Activated CD8-positive, alpha-beta memory T cell treated with anti-CD3 and anti-CD28 coated beads for 4 hours (primary cell): ENCODE data around the gene LRFN4.
A peak's percentile ranks its signal among the peaks of the same experiment; 100 is the strongest.
"Not testable (repeated sequence)": the region's sequence is repeated elsewhere in the genome, so short reads cannot be mapped to it uniquely, and the experiment has no call there.

ENCODE experiments used
- DNase-seq, 2 donors: peaks; one replicate each; pipeline ENCODE4 v3.0.0-alpha.2; 2020; ENCODE audit warnings: low read depth in 2 of 2

LRFN4 gene

GRCh38 chr11:66856496-66857233 is at the start of gene LRFN4:
Gene LRFN4 (plus strand): TSS chr11:66857064. CDS start chr11:66857745, 681 bp downstream.
- peak in 1 of 2 donors; percentile 54 for DNase-seq

DNA sequence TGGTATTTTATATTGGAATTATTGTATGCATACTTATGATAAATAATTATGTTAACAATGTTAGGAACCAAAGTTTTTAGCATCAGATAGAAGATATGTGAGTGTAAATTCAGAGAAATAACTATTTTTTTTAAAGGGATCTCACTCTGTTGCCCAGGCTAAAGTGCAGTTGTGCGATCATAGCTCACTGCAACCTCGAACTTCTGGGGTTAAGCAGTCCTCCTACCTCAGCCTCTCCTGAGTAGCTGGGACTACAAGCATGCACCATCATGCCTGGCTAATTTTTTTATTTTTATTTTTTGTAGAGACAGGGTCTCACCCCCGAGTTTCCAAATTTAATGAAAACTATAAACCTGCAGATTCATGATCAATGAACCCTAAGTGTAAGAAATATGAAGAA is 47.3 kb upstream of the LRFN4 start:
- no peak for DNase-seq

DNA sequence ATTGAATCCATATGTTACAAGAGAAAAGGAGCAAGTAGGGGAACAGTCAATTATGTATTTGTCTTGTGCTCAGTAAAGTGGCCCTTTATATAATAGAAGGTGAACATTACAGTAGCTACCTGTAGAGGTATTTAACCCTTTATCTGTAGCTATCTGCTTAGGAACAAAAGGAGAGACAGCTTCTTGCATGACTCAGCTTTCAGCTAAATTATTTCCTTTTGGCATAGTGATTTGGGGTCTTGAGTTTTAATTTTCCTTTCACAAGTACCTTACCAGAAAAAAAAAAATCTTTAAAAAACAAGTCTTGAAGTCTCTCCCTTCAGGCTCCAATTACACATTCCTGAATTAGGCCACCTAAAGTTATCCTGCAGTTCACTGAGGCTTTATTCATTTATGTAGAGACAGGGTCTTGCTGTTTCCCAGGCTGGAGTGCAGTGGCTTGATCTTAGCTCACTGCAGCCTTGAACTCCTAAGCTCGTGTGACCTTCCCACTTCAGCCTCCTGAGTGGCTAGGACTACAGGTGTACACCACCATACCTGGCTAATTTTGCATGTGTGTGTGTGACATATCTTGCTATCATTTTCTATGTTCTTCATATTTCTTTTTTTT is 46.2 kb upstream of the LRFN4 start:
- no peak for DNase-seq

- DNase-seq, result no peak
Measured at GRCh38 chr11:66814678-66815077, 42.2 kb upstream of the LRFN4 start.

DNA sequence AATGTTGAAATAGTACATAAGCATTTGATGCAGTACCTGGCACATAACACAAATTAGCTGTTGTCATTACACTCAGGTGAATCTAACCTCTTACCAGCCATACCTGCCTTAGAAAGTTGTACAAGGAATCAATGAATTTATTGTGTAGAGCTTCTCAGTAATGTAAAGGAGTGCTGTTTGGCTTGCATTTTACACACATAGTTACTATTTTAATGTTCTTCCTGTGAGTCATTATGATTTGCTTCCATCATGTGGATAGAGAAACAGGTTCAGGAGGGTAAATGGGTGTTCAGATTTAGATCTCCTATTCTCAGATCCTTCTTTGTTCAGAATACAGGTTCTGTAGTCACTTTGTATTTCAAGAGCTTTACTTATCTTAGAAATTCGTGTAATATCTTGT is 41.2 kb upstream of the LRFN4 start:
- DNase-seq, result no peak

- no peak for DNase-seq
Measured at GRCh38 chr11:66818231-66818955, 38.5 kb upstream of the LRFN4 start.

DNA sequence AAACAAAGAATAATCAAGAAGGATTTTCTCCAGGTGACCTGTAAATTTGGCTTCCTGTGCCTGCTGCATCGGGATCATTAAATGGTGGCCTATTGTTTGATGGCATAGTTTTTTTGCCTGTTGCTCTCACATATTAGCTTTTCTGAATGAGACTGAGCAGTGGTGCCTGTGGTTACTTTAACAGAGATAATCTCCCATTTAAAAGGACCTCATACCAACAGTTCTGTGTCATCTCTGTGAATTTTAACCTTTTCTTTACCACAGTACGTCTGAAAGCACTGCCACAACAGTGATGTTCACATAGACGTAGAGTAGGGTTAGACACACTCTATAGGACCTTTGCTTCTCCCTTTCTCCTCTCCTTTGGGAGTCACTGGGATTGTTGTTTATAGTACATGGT is 36.5 kb upstream of the LRFN4 start:
- DNase-seq, result no peak

- DNase-seq, result no peak
Measured at GRCh38 chr11:66820901-66821300, 36.0 kb upstream of the LRFN4 start.

DNA sequence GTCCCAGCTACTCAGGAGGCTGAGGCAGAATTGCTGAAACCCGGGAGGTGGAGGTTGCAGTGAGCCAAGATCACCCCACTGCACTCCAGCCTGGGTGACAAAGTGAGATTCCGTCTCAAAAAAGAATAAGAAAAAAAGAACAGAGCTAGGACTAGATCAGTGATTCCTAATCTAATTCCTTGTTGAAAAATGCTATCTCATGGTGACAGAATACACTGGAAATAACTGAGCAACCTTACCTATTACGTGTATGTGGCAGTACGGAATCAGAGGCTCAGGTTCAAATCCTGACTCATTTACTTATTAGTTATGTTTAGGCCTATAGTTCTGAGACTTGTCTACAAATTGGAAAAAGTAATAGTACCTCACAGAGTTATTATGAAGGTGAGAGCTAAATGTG is 33.2 kb upstream of the LRFN4 start:
- no peak for DNase-seq

- not testable (repeated sequence) for DNase-seq
Measured at GRCh38 chr11:66824573-66824972, 32.3 kb upstream of the LRFN4 start.

- no peak for DNase-seq
Measured at GRCh38 chr11:66834539-66834845, 22.4 kb upstream of the LRFN4 start.

DNA sequence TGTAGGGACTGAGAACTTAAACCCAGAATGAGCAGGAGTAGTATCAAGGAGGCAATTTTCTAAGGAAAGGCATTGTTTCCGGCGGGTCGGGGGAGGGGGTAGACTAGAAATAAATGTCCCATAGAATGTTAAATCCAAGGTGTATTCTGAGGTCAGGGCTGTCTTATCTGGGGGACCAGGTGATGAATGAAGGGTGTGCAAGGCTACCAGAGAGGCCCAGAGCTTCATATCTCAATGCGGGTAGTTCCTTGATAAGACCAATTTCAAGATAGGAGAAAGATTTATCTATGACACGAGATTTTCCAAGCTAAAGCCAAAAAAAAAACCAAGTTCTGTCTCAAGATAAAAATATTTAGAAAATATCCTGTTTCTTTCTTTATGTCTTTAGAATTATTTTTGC is 21.9 kb upstream of the LRFN4 start:
- no peak for DNase-seq

DNA sequence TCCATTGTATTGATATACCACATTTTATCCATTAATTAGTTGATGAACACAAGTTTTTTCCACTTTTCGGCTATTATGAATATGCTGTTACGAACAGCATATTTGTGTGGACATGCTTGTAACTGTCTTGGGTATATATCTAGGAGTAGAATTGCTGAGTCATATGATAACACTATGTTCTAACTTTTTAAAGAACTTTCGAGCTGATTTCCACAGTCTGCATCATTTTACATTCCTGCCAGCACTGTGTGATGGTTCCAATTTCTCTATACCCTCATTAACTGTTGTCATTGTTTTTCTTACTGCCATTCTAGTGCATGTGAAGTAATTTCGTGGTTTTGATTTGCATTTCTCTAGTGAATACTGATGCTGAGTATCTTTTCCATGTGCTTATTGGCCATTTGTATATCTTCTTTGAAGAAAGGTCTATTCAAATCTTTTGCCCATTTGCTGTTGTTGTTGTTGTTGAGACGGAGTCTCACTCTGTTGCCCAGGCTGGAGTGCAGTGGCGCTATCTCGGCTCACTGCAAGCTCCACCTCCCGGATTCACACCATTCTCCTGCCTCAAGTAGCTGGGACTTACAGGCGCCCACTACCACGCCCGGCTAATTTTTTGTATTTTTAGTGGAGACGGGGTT is 21.0 kb upstream of the LRFN4 start:
- DNase-seq, result no peak

DNA sequence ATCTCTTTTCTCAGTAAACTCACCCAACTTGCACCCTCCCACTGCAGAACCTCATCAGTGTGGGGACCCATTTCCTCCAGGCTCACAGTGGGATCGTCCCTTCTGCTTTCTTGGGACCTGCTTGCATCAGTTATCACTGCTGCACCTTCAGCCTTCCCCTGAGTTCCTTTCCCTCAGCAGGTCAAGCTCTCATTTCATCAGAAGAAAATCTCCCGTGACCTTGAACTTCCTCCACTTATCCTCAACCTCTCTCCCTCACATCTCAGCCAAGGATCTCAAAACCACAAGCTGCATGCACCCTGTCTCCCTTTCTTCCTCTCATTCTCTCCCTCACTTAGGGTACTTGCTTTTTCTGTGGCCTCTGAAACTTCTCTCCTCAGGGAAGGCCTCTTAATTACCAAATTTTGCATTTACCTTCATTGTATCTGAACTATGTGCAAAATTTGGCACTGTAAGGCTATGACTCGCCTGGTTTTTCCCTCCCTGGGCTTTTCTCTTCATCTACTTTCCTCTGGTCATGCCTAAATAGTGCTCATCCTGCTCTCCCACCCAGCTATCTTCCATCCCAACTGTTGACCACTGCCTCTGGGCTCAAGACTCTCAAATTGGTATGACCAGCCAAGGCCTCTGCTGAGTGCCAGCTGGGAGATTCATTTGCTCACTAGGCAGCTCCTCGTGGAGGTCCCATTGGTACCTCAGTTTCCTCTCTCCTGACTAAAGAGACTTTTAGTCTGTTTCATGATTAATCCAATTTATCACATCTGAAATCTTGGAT is 16.4 kb upstream of the LRFN4 start:
- DNase-seq, result no peak

GRCh38 chr11:66841861-66842260 is 15.0 kb upstream of the LRFN4 start:
- DNase-seq, result no peak

DNA sequence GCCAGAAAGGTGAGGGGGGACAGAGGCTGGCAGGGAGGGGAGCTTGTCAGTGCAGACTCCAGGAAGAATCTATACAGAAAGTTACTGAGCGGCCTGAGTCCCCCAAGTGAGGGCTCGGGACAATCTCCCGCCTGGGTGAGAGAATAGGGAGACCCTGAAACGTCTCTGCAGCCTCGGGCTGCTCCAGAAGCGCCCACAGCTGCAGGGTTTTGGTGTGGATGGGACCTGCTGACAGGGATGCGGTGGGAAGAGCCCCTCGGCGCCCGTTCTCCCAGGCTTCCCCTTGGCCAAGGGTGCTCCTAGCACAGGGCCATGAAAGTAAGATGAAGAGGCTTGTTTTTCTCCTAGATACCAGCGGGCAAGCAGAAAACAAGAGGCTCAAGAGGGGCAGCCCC is 14.4 kb upstream of the LRFN4 start:
- DNase-seq, result no peak

GRCh38 chr11:66842896-66843775 is 13.7 kb upstream of the LRFN4 start, which contains the start of gene RCE1:
Gene RCE1 (plus strand): TSS chr11:66843441. CDS start chr11:66843456, 15 bp downstream.
- peak; percentile 73 to 78 for DNase-seq

GRCh38 chr11:66843776-66844495 is 12.9 kb upstream of the LRFN4 start:
- DNase-seq, result no peak

DNA sequence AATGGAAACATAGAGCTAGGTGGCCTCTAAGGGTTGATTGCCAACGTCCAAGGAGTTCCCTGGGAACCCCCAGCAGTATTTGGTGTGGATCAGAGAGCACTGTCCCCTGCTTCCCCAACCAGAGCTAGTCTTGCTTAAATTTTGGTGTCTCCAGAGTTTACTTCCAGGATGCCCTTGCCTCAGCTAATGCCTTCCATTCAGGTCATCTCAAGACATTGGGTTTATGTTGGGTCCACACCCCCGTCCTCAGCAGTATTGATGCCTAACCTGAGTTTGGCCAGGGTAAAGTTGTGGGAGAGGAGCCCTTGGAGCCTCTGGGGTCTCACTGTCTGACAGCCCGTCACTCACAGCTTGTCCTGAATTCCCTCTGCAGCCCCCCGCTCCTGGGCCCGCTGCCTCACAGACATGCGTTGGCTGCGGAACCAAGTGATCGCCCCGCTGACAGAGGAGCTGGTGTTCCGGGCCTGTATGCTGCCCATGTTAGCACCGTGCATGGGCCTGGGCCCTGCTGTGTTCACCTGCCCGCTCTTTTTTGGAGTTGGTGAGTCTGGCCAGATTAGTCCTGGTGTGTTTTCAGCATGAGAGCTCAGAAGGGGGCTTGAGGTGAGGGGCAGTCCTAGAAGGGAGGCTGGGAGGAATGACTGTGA is 12.2 kb upstream of the LRFN4 start:
- DNase-seq, result no peak
